ENCODE results near the gene ENGASE. TPM values are rescaled to one million over a fixed set of nuclear protein-coding genes. Genes with fewer than 3 reads are reported as not detected.
A peak's percentile ranks its signal among the peaks of the same experiment; 100 is the strongest.

The ENGASE gene
- total and polyA plus RNA-seq, 2 experiments from 2014 or later, result 5.1 to 8.4 TPM

DNA sequence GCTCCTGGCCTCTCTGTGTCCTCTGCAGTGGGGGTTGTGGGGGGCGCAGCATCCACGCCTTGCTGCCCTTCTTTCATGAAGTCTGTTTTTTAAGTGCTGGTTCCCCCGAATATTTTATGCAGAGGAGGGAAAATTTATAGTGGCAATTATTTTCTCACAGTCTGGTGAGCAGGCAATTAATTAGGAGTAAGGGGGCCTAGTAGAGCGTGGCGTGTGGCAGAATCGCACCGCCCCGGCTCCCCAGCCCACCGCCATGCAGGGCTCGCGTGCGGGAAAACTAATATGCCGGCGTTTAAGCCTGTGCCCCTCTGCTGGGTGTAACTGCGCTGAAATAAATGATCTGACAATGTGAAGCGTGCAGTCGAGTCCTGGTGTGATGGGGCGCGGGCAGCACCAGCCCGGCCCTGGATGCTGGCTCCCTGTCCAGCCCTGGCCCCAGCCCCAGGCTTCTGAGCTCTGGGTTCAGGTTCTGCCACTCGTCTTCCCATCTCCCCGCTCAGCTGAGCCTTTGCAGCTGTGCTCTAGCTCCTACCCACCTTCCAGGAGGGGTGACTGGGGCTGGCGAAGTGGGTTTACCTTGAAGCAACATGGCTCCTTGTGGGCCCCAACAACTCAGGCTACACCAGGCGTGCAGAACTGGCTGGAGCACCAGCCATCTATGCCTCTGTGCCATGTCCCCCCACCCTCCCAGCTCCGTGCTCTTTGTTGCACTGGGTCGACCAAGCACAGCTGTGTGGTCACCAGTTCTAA is 13.8 kb downstream of the ENGASE start:
- Histone ChIP-seq H4K20me1 (ENCODE audit: insufficient read depth) (no peaks in the 10 kb centered on the region), H3K9me3 (ENCODE audit: low read depth) (no peaks in the 10 kb centered on the region), H3F3A (ENCODE audit: insufficient read depth) (no peaks in the 10 kb centered on the region), H3K4me3 (no peak overlapping the region), H3K36me3 (ENCODE audit: low read depth) (no peaks in the 10 kb centered on the region), H3K9ac (no peak overlapping the region), H2AFZ (no peak overlapping the region), H3K9me2 (ENCODE audit: insufficient read depth) (no peaks in the 10 kb centered on the region), H3K79me2 (ENCODE audit: insufficient read depth) (no peaks in the 10 kb centered on the region), H3K4me1 (ENCODE audit: insufficient read depth) (no peaks in the 10 kb centered on the region), H3K27me3 (replicated peaks; ENCODE audit: insufficient read depth) (no peaks in the 10 kb centered on the region), H3K27ac (no peak overlapping the region), H3K4me2 (ENCODE audit: unreplicated experiment) (no peak overlapping the region)
- 88% methylated on average over 25 to 26 of the region's 26 CpGs for WGBS, 2 experiments (ENCODE audit: low coverage in 1 of 2, low lambda C conversion rate in 2 of 2, missing lambda C conversion rate in 2 of 2)
- TF ChIP-seq EZH2phosphoT487 (IDR thresholded peaks at IDR 0.05; ENCODE audit: insufficient read depth, low read depth) (no peak), EZH2 (IDR thresholded peaks at IDR 0.05; ENCODE audit: insufficient read depth, poor library complexity, severe bottlenecking) (no peak)
- DNase-seq, result no peak
- in situ Hi-C loops (cut with MboI), result no loop called here

DNA sequence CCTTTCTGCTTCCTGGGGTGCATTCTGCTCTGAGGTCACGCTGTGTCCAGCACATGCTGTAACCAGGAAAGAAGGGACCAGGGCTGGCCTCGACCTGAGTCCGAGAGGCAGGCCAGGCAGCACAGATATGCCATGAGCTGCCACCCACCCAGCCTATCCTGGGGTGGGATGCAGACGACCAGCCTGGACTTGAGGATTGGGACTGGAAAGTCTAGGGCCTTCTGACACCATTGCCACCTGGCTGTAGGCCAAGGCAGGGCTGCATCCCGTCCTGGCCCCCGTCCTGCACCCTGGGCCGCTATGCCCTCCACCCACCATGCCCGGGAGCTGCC is 14.3 kb downstream of the ENGASE start:
- no peak for DNase-seq
- Histone ChIP-seq H3K9me2 (ENCODE audit: insufficient read depth) (no peaks in the 10 kb centered on the region), H3K9ac (no peak overlapping the region), H3K36me3 (ENCODE audit: low read depth) (no peaks in the 10 kb centered on the region), H4K20me1 (ENCODE audit: insufficient read depth) (no peaks in the 10 kb centered on the region), H3K79me2 (ENCODE audit: insufficient read depth) (no peaks in the 10 kb centered on the region), H3K27ac (no peak overlapping the region), H3F3A (ENCODE audit: insufficient read depth) (no peaks in the 10 kb centered on the region), H3K4me1 (ENCODE audit: insufficient read depth) (no peaks in the 10 kb centered on the region), H3K9me3 (ENCODE audit: low read depth) (no peaks in the 10 kb centered on the region), H3K27me3 (replicated peaks; ENCODE audit: insufficient read depth) (no peaks in the 10 kb centered on the region), H2AFZ (no peak overlapping the region), H3K4me2 (ENCODE audit: unreplicated experiment) (no peak overlapping the region), H3K4me3 (no peak overlapping the region)
- TF ChIP-seq EZH2 (IDR thresholded peaks at IDR 0.05; ENCODE audit: insufficient read depth, poor library complexity, severe bottlenecking), result no peak
- TF ChIP-seq EZH2phosphoT487 (IDR thresholded peaks at IDR 0.05; ENCODE audit: insufficient read depth, low read depth), result no peak
- in situ Hi-C loops (cut with MboI), result no loop called here
- 74 to 77% methylated on average over 8 of the region's 8 CpGs for WGBS, 2 experiments (ENCODE audit: low coverage in 1 of 2, low lambda C conversion rate in 2 of 2, missing lambda C conversion rate in 2 of 2)

DNA sequence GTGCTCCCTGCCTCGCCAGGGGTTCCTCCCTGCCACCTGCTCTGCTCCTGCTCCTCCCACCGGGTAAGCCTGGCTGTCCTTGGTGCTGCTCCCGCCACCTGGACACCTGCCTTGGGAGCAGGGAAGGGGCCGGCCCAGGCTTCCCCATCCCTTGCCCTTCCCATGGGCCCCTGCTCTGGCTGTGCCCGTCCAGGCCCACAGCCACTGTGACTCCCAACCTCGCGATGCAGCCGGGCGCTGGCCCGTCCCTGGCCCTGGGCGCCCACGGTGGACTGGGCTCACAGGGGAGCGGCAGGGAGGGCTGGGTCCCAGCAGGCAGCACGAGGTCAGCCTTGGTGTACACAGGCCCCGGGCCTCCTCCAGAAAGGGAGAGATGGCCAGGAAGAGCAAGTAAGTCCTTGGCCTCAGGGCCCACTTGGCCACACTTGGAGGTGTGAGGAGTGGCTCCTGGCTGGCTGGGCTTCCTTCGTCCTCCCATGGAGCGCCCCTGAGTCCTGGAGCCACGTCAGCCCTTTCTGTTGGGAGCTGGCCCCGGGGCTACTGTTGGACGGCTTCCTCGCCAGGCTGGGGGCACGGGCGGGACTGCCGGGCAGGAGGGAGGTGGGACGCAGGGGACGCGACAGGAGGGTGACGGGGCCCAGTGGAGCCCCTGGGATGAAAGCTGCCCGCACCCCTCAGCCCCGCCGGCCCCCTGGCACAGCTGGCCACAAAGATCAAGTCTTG is 15.3 kb downstream of the ENGASE start:
- no peaks in the 10 kb centered on the region for H3K36me3 ChIP-seq (ENCODE audit: low read depth)
- H3F3A ChIP-seq (ENCODE audit: insufficient read depth), result no peaks in the 10 kb centered on the region
- H3K4me1 ChIP-seq (ENCODE audit: insufficient read depth), result no peaks in the 10 kb centered on the region
- H3K4me3 ChIP-seq, result no peak overlapping the region
- no peak overlapping the region for H3K4me2 ChIP-seq (ENCODE audit: unreplicated experiment)
- no peaks in the 10 kb centered on the region for H3K9me2 ChIP-seq (ENCODE audit: insufficient read depth)
- WGBS, 2 experiments (ENCODE audit: low coverage in 1 of 2, low lambda C conversion rate in 2 of 2, missing lambda C conversion rate in 2 of 2), result 48 to 49% methylated on average over 22 to 24 of the region's 31 CpGs
- H3K9ac ChIP-seq, result no peak overlapping the region
- no peak overlapping the region for H2AFZ ChIP-seq
- no peak overlapping the region for H3K27ac ChIP-seq
- no peaks in the 10 kb centered on the region for H3K79me2 ChIP-seq (ENCODE audit: insufficient read depth)
- no peaks in the 10 kb centered on the region for H3K9me3 ChIP-seq (ENCODE audit: low read depth)
- in situ Hi-C loops (cut with MboI), result loop anchor here (10.0 kb wide), 1 partner anchor 305 kb away; no protein-coding TSS in a partner anchor
- peak; percentile 39 for DNase-seq
- no peaks in the 10 kb centered on the region for H4K20me1 ChIP-seq (ENCODE audit: insufficient read depth)
- TF ChIP-seq EZH2 (IDR thresholded peaks at IDR 0.05; ENCODE audit: insufficient read depth, poor library complexity, severe bottlenecking) (no peak), EZH2phosphoT487 (IDR thresholded peaks at IDR 0.05; ENCODE audit: insufficient read depth, low read depth) (no peak)
- H3K27me3 ChIP-seq (replicated peaks; ENCODE audit: insufficient read depth), result no peaks in the 10 kb centered on the region

DNA sequence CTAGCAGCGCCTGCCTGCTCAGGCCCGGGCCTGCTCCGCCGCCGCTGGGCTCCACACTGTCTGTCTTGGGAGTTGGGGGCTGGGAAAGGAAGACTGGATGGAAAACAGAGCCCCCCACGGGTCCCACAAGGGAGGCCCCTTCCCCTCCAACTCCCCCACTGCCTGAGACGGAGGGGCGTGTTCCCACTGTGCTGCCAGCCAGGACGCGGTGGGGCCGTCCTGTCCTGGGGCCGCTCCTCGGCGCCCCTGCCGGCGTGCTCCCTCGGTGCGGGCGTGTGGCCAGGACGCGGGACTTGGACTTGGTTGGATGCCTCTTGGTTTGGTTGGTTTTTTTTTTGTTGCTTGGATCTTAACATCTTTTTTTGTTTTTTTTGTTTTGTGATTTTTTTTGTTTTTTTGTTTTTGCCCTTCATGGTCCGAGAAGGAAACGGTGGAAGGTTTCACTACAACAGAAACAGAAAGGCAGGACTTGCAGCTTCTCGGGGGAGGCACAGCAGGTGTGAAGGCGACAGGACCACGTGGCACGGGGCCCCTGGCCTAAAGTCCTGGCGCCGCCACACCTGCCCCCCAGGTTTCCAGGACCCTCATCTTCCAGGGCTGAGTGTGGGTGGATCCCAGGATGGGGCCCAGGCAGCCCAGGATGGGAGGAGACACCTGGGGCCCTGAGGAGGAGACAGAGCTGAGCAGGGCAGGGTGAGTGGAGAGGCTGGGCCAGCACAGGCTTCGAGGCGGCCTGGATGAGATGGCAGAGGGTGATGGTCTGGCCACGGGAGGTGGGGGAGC is 16.0 kb downstream of the ENGASE start:
- Histone ChIP-seq H3K9me2 (ENCODE audit: insufficient read depth) (no peaks in the 10 kb centered on the region), H4K20me1 (ENCODE audit: insufficient read depth) (no peaks in the 10 kb centered on the region), H3K4me3 (no peak overlapping the region), H3K4me1 (ENCODE audit: insufficient read depth) (no peaks in the 10 kb centered on the region), H3K27ac (no peak overlapping the region), H2AFZ (no peak overlapping the region), H3K27me3 (replicated peaks; ENCODE audit: insufficient read depth) (no peaks in the 10 kb centered on the region), H3K36me3 (ENCODE audit: low read depth) (no peaks in the 10 kb centered on the region), H3F3A (ENCODE audit: insufficient read depth) (no peaks in the 10 kb centered on the region), H3K4me2 (ENCODE audit: unreplicated experiment) (no peak overlapping the region), H3K9ac (no peak overlapping the region), H3K79me2 (ENCODE audit: insufficient read depth) (no peaks in the 10 kb centered on the region), H3K9me3 (ENCODE audit: low read depth) (no peaks in the 10 kb centered on the region)
- in situ Hi-C loops (cut with MboI), result loop anchor here (10.0 kb wide), 1 partner anchor 304 kb away; no protein-coding TSS in a partner anchor
- WGBS, 2 experiments (ENCODE audit: low coverage in 1 of 2, low lambda C conversion rate in 2 of 2, missing lambda C conversion rate in 2 of 2), result 28 to 32% methylated on average over 30 to 32 of the region's 32 CpGs
- TF ChIP-seq EZH2phosphoT487 (IDR thresholded peaks at IDR 0.05; ENCODE audit: insufficient read depth, low read depth) (no peak), EZH2 (IDR thresholded peaks at IDR 0.05; ENCODE audit: insufficient read depth, poor library complexity, severe bottlenecking) (no peak)
- DNase-seq, result peak; percentile 44
